ENCODE measurements around the gene RAB8A. TPM values are rescaled to one million over a fixed set of nuclear protein-coding genes. Genes with fewer than 3 reads are reported as not detected.

The RAB8A gene
- total RNA-seq (ENCODE audit: low replicate concordance): 39.2 and 61.7 TPM in 2 replicates

DNA sequence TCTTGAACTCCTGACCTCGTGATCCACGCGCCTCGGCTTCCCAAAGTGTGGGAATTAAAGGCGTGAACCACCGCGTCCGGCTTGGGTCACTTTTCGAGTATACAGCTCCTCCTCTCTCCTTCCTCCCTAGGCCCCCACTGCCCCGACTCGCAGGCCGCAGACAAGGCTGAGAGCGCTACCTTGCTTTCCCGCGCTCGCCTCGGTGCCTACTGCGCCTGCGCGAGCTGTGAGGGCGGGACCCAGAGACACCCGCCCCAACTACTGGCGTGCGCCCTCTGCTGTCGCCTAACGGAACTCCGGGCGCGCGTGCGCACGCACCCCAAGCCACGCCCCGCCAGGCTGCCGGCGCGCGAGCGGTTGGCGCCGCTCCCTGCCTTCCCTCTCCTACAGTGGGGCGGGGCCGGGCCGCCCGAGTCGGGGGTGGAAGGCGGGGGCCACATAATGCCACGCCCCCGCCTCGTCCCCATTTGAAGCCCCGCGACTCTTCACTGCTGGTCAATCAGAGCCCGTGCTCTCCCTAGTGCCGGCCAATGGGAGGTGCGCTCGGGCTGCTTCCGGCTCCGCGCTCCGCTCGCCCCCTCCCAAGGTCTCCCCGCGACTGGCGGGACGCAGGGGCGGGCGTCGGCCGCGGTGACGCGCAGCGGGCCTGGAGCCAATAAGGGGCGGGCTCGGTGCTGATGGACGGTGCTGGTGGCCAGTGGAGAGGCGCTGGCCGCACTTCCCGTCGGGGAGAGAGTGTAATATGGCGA, at the start of gene RAB8A:
RAB8A (plus strand) TSS at position 730 of the 749 bp plus-strand sequence; CDS start at position 743, 13 bp downstream.
- peak within 1 kb of the TSS; percentile 95 for H3K4me3 ChIP-seq
- H4K20me1 ChIP-seq (ENCODE audit: low read depth): peaks cover 28% of the 10 kb centered on the region
- H3K4me1 Mint-ChIP-seq: peaks cover 9% of the 10 kb centered on the region
- TF ChIP-seq EZH2 (IDR thresholded peaks at IDR 0.05) (no peak), EZH2phosphoT487 (IDR thresholded peaks at IDR 0.05) (no peak)
- TF ChIP-seq, protein P1, sequence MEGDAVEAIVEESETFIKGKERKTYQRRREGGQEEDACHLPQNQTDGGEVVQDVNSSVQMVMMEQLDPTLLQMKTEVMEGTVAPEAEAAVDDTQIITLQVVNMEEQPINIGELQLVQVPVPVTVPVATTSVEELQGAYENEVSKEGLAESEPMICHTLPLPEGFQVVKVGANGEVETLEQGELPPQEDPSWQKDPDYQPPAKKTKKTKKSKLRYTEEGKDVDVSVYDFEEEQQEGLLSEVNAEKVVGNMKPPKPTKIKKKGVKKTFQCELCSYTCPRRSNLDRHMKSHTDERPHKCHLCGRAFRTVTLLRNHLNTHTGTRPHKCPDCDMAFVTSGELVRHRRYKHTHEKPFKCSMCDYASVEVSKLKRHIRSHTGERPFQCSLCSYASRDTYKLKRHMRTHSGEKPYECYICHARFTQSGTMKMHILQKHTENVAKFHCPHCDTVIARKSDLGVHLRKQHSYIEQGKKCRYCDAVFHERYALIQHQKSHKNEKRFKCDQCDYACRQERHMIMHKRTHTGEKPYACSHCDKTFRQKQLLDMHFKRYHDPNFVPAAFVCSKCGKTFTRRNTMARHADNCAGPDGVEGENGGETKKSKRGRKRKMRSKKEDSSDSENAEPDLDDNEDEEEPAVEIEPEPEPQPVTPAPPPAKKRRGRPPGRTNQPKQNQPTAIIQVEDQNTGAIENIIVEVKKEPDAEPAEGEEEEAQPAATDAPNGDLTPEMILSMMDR (IDR thresholded peaks at IDR 0.05): peak; percentile 85
- peaks cover 5% of the 10 kb centered on the region for H3K4me1 ChIP-seq
- DNase-seq (ENCODE audit: low spot score): peak; percentile 100
- H2AFZ ChIP-seq (replicated peaks): peak within 1 kb of the TSS; percentile 48
- peak within 1 kb of the TSS; percentile 95 for H3K9ac ChIP-seq
- H3K36me3 ChIP-seq: no peaks in the 10 kb centered on the region
- H3K9me3 Mint-ChIP-seq: no peaks in the 10 kb centered on the region
- H3K4me3 Mint-ChIP-seq: peak within 1 kb of the TSS; percentile 98
- peak within 1 kb of the TSS; percentile 93 for H3K4me2 ChIP-seq
- H3K79me2 ChIP-seq (ENCODE audit: low read depth): peaks cover 46% of the 10 kb centered on the region
- peaks cover 16% of the 10 kb centered on the region for H3F3A ChIP-seq (ENCODE audit: low read depth)
- H3K27ac Mint-ChIP-seq: peak within 1 kb of the TSS; percentile 95
- H3K27me3 ChIP-seq: no peaks in the 10 kb centered on the region
- no peaks in the 10 kb centered on the region for H3K27me3 Mint-ChIP-seq (ENCODE audit: insufficient read depth, low read depth)
- H3K27ac ChIP-seq: no peak within 1 kb of the TSS
- peaks cover 4% of the 10 kb centered on the region for H3K36me3 Mint-ChIP-seq
- H3K9me3 ChIP-seq (ENCODE audit: low read depth): no peaks in the 10 kb centered on the region

DNA sequence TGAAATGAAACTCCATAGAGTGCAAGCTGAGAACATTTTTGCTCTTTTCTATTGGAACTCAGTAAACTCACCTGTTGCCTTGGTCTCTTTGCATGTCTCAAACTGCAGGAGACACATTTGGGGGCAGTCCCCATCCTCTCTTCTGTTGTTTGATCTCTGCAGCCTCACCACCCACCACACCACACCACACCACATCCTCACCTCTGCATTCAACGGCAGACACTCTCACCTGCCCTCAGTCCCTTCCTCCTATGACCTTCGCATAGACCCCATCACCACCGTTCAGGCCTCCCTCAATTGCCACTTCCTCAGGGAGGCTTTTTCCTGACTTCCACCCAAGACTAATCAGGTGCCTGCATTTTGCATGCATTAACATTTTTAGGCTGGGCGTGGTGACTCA, 49.7 kb upstream of the RAB8A start:
- Mint-ChIP-seq H3K27ac (no peak overlapping the region), H3K27me3 (ENCODE audit: insufficient read depth, low read depth) (peaks cover 10% of the 10 kb centered on the region), H3K36me3 (peaks cover 3% of the 10 kb centered on the region), H3K4me1 (peaks cover 18% of the 10 kb centered on the region), H3K9me3 (peaks cover 12% of the 10 kb centered on the region), H3K4me3 (no peak overlapping the region)
- Histone ChIP-seq H3K36me3 (no peaks in the 10 kb centered on the region), H3K27ac (no peak overlapping the region), H3K9me3 (ENCODE audit: low read depth) (no peaks in the 10 kb centered on the region), H3K9ac (no peak overlapping the region), H3K4me3 (no peak overlapping the region), H3K79me2 (ENCODE audit: low read depth) (no peaks in the 10 kb centered on the region), H4K20me1 (ENCODE audit: low read depth) (no peaks in the 10 kb centered on the region), H3F3A (ENCODE audit: low read depth) (no peaks in the 10 kb centered on the region), H3K27me3 (no peaks in the 10 kb centered on the region), H3K4me2 (no peak overlapping the region), H3K4me1 (no peaks in the 10 kb centered on the region), H2AFZ (replicated peaks) (no peak overlapping the region)
- DNase-seq (ENCODE audit: low spot score): no peak
- TF ChIP-seq, protein P1 (IDR thresholded peaks at IDR 0.05): no peak
- TF ChIP-seq EZH2 (IDR thresholded peaks at IDR 0.05) (no peak), EZH2phosphoT487 (IDR thresholded peaks at IDR 0.05) (no peak)

DNA sequence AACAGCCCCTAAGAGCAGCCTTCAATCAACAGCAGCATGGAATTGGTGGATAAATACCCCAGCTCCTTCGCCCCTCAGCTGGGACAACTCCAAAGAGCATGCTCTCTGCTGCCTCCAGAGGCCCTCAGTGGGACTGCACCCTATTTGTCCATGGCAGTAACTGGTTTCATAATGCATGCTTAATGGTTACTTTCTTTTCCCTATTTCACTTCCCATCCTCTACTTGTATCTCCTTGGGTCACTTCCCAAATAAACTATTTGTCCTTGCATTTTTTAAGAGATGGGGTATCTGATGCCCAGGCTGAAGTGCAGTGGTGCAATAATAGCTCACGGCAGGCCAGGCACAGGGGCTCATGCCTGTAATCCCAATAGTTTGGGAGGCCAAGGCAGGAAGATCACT, 48.9 kb upstream of the RAB8A start:
- Histone ChIP-seq H3K4me2 (no peak overlapping the region), H4K20me1 (ENCODE audit: low read depth) (no peaks in the 10 kb centered on the region), H3F3A (ENCODE audit: low read depth) (no peaks in the 10 kb centered on the region), H3K4me3 (no peak overlapping the region), H3K4me1 (no peaks in the 10 kb centered on the region), H3K79me2 (ENCODE audit: low read depth) (no peaks in the 10 kb centered on the region), H3K9me3 (ENCODE audit: low read depth) (no peaks in the 10 kb centered on the region), H3K36me3 (no peaks in the 10 kb centered on the region), H3K9ac (no peak overlapping the region), H3K27me3 (no peaks in the 10 kb centered on the region), H3K27ac (no peak overlapping the region), H2AFZ (replicated peaks) (no peak overlapping the region)
- peaks cover 10% of the 10 kb centered on the region for H3K27me3 Mint-ChIP-seq (ENCODE audit: insufficient read depth, low read depth)
- peaks cover 11% of the 10 kb centered on the region for H3K9me3 Mint-ChIP-seq
- H3K4me1 Mint-ChIP-seq: peaks cover 18% of the 10 kb centered on the region
- H3K36me3 Mint-ChIP-seq: peaks cover 3% of the 10 kb centered on the region
- TF ChIP-seq EZH2phosphoT487 (IDR thresholded peaks at IDR 0.05): no peak
- TF ChIP-seq, protein P1 (IDR thresholded peaks at IDR 0.05): peak; percentile 75
- H3K4me3 Mint-ChIP-seq: no peak overlapping the region
- DNase-seq (ENCODE audit: low spot score): peak; percentile 57
- H3K27ac Mint-ChIP-seq: no peak overlapping the region
